GM19240 (cell line): ENCODE results near the gene CEP162.
"Not testable (repeated sequence)": the region's sequence is repeated elsewhere in the genome, so short reads cannot be mapped to it uniquely, and the experiment has no call there.

Experiments
- DNase-seq: peaks from one replicate; pipeline ENCODE4 v3.0.0; 2011; ENCODE audit warnings: low spot score; ENCODE audit not compliant: insufficient read length

CEP162 gene

DNA sequence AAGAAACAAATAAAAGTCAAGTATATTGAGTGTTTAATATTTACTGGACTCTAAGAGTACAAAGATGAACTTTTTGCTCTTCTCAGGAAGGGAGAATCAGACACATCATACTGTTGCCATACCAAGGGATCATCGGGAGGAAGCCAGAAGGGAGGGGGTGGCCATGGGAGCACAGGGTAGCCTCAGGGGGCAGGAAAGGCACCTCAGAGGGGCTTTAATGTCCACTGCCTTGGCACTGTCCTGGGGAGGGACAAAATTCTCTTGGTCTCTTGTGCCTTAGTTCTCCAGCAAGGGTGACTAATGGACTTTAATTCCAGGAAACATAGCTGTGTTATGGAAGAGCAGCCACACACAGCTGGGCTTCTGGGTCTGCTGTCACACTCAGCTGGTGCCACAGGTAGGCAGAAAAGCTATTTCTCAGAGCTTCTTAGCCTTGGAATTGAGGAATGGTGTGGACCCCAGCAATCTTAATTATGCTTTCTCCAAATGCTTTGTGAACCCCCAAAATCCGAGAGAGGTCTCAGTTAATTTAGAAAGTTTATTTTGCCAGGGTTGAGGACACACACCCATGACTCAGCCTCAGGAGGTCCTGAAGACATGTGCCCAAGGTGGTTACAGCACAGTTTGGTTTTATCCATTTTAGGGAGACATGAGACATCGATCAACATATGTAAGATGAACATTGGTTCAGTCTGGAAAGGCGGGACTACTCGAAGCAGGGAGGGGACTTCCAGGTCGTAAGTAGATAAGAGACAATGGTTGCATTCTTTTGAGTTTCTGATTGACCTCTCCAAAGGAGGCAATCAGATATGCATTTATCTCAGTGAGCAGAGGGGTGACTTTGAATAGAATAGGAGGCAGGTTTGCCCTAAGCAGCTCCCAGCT is 140.7 kb downstream of the CEP162 start:
- DNase-seq, result no peak

DNA sequence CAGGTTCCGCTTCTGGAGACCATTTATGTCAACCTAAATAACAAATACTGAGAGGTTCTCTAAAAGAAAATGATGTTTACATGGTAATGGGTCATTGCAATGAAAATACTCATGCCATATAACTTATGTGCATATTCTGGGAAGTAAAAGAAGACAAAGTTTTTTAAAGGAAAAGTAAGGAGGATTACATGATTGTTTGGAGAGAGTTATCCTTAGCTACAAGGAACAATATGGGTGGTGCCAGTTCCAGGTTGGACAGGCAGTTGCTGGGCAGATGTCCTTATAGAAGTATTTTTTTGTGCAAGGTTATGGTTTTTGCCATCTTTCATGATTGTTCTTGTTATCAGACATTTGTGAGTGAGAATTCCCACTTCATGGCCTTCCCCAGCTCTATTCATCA is 141.4 kb downstream of the CEP162 start:
- DNase-seq, result no peak

DNA sequence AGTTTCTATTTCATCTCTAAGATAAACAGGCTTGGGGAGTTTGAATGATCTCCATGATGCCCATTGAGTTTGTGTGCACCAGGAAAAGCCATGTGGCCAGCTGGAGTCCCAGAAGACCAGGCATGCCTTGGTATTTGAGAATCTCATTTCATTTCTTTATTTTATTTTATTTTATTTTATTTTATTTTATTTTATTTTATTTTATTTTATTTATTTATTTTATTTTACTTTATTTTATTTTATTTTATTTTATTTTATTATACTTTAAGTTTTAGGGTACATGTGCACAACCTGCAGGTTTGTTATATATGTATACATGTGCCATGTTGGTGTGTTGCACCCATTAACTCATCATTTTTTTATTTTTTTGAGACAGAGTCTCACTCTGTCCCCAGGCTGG is 142.7 kb downstream of the CEP162 start:
- DNase-seq, result not testable (repeated sequence)

- no peak for DNase-seq
These were observed 144.7 kb downstream of the CEP162 start for GRCh38 chr6:84082689-84083265.

DNA sequence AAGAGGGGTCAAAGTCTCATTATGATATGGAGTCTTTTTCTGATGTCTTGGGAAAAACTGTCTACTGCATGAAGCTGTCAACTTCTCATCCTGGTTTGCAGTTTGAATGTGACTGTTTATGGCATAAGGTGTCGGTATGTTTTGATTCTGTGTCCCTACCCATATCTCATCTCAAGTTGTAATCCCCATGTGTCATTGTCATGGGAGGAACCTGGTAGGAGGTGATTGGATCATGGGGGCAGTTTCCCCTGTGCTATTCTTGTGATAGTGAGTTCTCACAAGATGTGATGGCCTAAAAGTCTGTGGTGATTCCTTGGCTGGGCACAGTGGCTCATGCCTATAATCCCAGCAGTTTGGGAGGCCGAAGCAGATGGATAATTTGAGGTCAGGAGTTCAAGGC is 146.2 kb downstream of the CEP162 start:
- no peak for DNase-seq

DNA sequence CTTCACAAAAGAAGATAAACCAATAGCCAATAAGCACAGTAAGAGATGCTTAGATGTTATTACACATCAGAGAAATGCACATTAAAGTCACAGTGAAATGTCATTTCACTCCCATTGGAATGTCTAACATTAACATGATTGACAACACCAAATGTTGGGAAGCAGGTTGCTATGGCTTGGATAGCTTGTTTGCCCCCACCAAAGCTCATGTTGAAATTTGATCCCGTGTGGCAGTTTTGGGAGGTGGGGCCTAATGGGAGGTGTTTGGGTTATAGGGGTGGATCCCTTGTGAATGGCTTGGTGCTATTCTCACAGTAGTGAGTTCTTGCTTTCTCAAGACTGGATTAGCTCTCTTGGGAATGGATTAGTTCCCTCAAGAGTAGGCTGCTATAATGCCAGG is 149.1 kb downstream of the CEP162 start:
- no peak for DNase-seq

GRCh38 chr6:84077645-84078044 is 149.8 kb downstream of the CEP162 start:
- no peak for DNase-seq

- no peak for DNase-seq
These were observed 152.3 kb downstream of the CEP162 start for GRCh38 chr6:84074988-84075781.
